IMR-90 (cell line): Measurements from ENCODE around the gene PLD5. TPM values are rescaled to one million over a fixed set of nuclear protein-coding genes. Genes with fewer than 3 reads are reported as not detected.
"Not testable (repeated sequence)": the region's sequence is repeated elsewhere in the genome, so short reads cannot be mapped to it uniquely, and the experiment has no call there.

ENCODE experiments used
- ATAC-seq: fragments of 200-7000 bp; cut with Tn5 transposase; 2 replicates; pipeline ENCODE4 v1.9.1; 2020; ENCODE audit warnings: low read depth, mild to moderate bottlenecking, moderate library complexity
- BruUV-seq: library from RNA; stranded (reverse); fragments of 400-500 nt; replicated peaks from 2 replicates; lab custom pipeline; 2021; lab: Mats Ljungman, UMichigan
- CTCF ChIA-PET: fragments of 300-600 bp; formaldehyde crosslinking; extraction: SDS; loops from one replicate; lab custom pipeline; 2021; ENCODE audit warnings: antibody characterized with exemption; lab: Yijun Ruan, JAX
- POLR2A ChIA-PET: fragments of 300-600 bp; sonication (Branson Sonifier 250); formaldehyde crosslinking; loops from one replicate; lab custom pipeline; 2022; ENCODE audit warnings: antibody characterized with exemption; ENCODE audit not compliant: unreplicated experiment; lab: Charles Lee
- DNase-seq: peaks from one replicate; pipeline ENCODE4 v3.0.0; 2013
- H2AFZ ChIP-seq: replicated peaks from 2 replicates; pipeline ENCODE3; 2013; ENCODE audit warnings: low read length, mild to moderate bottlenecking; ENCODE audit not compliant: poor library complexity
- H2AK5ac ChIP-seq: 2 replicates; pipeline ENCODE4 v1.6.1; 2013; ENCODE audit warnings: low read depth, low read length, inconsistent platforms
- H2AK9ac ChIP-seq: replicated peaks from 2 replicates; pipeline ENCODE3; 2013; ENCODE audit warnings: mild to moderate bottlenecking, low read depth, low read length, moderate library complexity; ENCODE audit not compliant: poor library complexity
- H2BK120ac ChIP-seq: 2 replicates; pipeline ENCODE4 v1.6.1; 2013; ENCODE audit warnings: low read depth, low read length, inconsistent platforms
- H2BK15ac ChIP-seq: 3 replicates; pipeline ENCODE4 v1.6.1; 2013; ENCODE audit warnings: low read depth, low read length, inconsistent platforms
- H2BK20ac ChIP-seq: 2 replicates; pipeline ENCODE4 v1.6.1; 2013; ENCODE audit warnings: low read depth, mild to moderate bottlenecking, inconsistent platforms, low read length, moderate library complexity
- H2BK5ac ChIP-seq: 2 replicates; pipeline ENCODE4 v1.6.1; 2013; ENCODE audit warnings: mild to moderate bottlenecking, low read depth, low read length, inconsistent platforms; ENCODE audit not compliant: poor library complexity, severe bottlenecking
- H3K14ac ChIP-seq: replicated peaks from 2 replicates; pipeline ENCODE4 v1.6.1; 2013; ENCODE audit warnings: low read depth, low read length, inconsistent platforms
- H3K18ac ChIP-seq: 2 replicates; pipeline ENCODE4 v1.6.1; 2013; ENCODE audit warnings: low read depth, low read length, control low read depth
- H3K23ac ChIP-seq: 2 replicates; pipeline ENCODE4 v1.6.1; 2013; ENCODE audit warnings: low read depth, low read length, inconsistent platforms
- H3K27ac ChIP-seq: 2 replicates; pipeline ENCODE4 v1.5.1; 2013; ENCODE audit warnings: mild to moderate bottlenecking, control low read depth, low read length; ENCODE audit not compliant: insufficient read depth
- H3K27me3 ChIP-seq: 2 replicates; pipeline ENCODE4 v1.6.1; 2013; ENCODE audit warnings: low read length; ENCODE audit not compliant: control insufficient read depth, insufficient read depth
- H3K36me3 ChIP-seq: 2 replicates; pipeline ENCODE4 v1.6.1; 2013; ENCODE audit warnings: low read length, mixed read lengths; ENCODE audit not compliant: control insufficient read depth, insufficient read depth
- H3K4ac ChIP-seq: 2 replicates; pipeline ENCODE4 v1.6.1; 2013; ENCODE audit warnings: low read depth, low read length, inconsistent platforms
- H3K4me1 ChIP-seq: 2 replicates; pipeline ENCODE4 v1.6.1; 2013; ENCODE audit warnings: low read length, mixed read lengths; ENCODE audit not compliant: control insufficient read depth, insufficient read depth
- H3K4me2 ChIP-seq: 2 replicates; pipeline ENCODE4 v1.6.1; 2013; ENCODE audit warnings: low read depth, mild to moderate bottlenecking, control low read depth, low read length, moderate library complexity
- H3K4me3 ChIP-seq: 2 replicates; pipeline ENCODE4 v1.5.1; 2013; ENCODE audit warnings: low read depth, mild to moderate bottlenecking, control low read depth, low read length, moderate library complexity; ENCODE audit not compliant: insufficient read depth
- H3K56ac ChIP-seq: 2 replicates; pipeline ENCODE4 v1.6.1; 2013; ENCODE audit warnings: low read length, inconsistent platforms; ENCODE audit not compliant: insufficient read depth; ENCODE audit errors: extremely low read depth
- H3K79me1 ChIP-seq, 2 experiments: 2 replicates each; pipeline ENCODE4 v1.6.1; 2013; ENCODE audit warnings: low read length in 2 of 2, inconsistent platforms in 1 of 2, low read depth in 1 of 2
- H3K9ac ChIP-seq: 2 replicates; pipeline ENCODE4 v1.6.1; 2013; ENCODE audit warnings: low read depth, low read length, control low read depth
- H3K9me1 ChIP-seq: 2 replicates; pipeline ENCODE4 v1.6.1; 2013; ENCODE audit warnings: low read length, inconsistent platforms; ENCODE audit not compliant: insufficient read depth
- H3K9me3 ChIP-seq: 2 replicates; pipeline ENCODE4 v1.6.1; 2013; ENCODE audit warnings: low read length; ENCODE audit not compliant: control insufficient read depth, insufficient read depth
- H4K20me1 ChIP-seq: 2 replicates; pipeline ENCODE4 v1.6.1; 2013; ENCODE audit warnings: low read length, inconsistent platforms; ENCODE audit not compliant: insufficient read depth
- H4K5ac ChIP-seq: 2 replicates; pipeline ENCODE4 v1.6.1; 2013; ENCODE audit warnings: mild to moderate bottlenecking, low read depth, low read length, control low read depth
- H4K8ac ChIP-seq, 2 experiments: 2 replicates each; pipeline ENCODE4 v1.6.1; 2013; ENCODE audit warnings: low read depth in 2 of 2, low read length in 2 of 2, control low read depth in 1 of 2, inconsistent platforms in 1 of 2
- H4K91ac ChIP-seq: 2 replicates; pipeline ENCODE4 v1.6.1; 2013; ENCODE audit warnings: low read depth, low read length, inconsistent platforms; ENCODE audit not compliant: insufficient read depth
- WGBS, 2 experiments: methylation state at CpG; one replicate each; pipeline versions ENCODE4 v1.1.5 to v1.1.7; 2013; ENCODE audit warnings: missing lambda C conversion rate in 2 of 2; ENCODE audit not compliant: insufficient read length in 1 of 2; ENCODE audit errors: extremely low coverage in 2 of 2; 5-methylcytosine and 5-hydroxymethylcytosine counted together
- dilution Hi-C: fragments of 300-500 bp; cut with HindIII; formaldehyde crosslinking; loops from one replicate; pipeline ENCODE4 v1.14.3; 2018; ENCODE audit warnings: low sequenced_read_pairs; ENCODE audit not compliant: unreplicated experiment
- in situ Hi-C: fragments of 300-500 bp; cut with MboI; formaldehyde crosslinking; loops from 3 replicates; pipeline ENCODE4 v1.14.3; 2019; ENCODE audit warnings: low sequenced_read_pairs, inconsistent platforms, mixed read lengths
- intact Hi-C: fragments of 100-400 bp; cut with micrococcal nuclease; formaldehyde crosslinking; loops from 2 replicates; pipeline ENCODE4 v1.10.0; 2022
- polyA plus RNA-seq, 3 experiments: library from polyadenylated mRNA; depleted of rRNA; stranded (reverse); fragments of >200 nt; gene quantifications; 2 replicates each; pipeline ENCODE4 v1.2.3, GENCODE V29; 2012; ENCODE audit warnings: low replicate concordance in 1 of 3
- total RNA-seq: library from RNA; depleted of rRNA; stranded (reverse); fragments of >200 nt; gene quantifications from 2 replicates; pipeline ENCODE4 v1.2.3, GENCODE V29; 2012

The PLD5 gene
- total and polyA plus RNA-seq, 2 of the 4 experiments (the other 2 are of a cell fraction) = not detected

GRCh38 chr1:242314085-242314649 is 210.3 kb downstream of the PLD5 start:
- POLR2A ChIA-PET, H2AK5ac ChIP-seq, H3K18ac ChIP-seq, H2BK5ac ChIP-seq, H3K4me1 ChIP-seq, H2BK120ac ChIP-seq, BruUV-seq, H3K4ac ChIP-seq, H3K9me1 ChIP-seq, H3K36me3 ChIP-seq, DNase-seq, in situ Hi-C loops, H2BK20ac ChIP-seq, H3K9ac ChIP-seq, H2AK9ac ChIP-seq, H3K4me2 ChIP-seq, intact Hi-C loops, H4K91ac ChIP-seq, H4K20me1 ChIP-seq, H3K23ac ChIP-seq, H3K14ac ChIP-seq, H4K8ac ChIP-seq, H3K79me1 ChIP-seq, H2BK15ac ChIP-seq, H3K27me3 ChIP-seq, H3K56ac ChIP-seq, H3K27ac ChIP-seq, ATAC-seq, H2AFZ ChIP-seq, H3K9me3 ChIP-seq, CTCF ChIA-PET, dilution Hi-C loops, H4K5ac ChIP-seq, H3K4me3 ChIP-seq: not testable (repeated sequence)
- WGBS, 2 experiments = no CpG with 5 or more reads among the region's 3 CpGs

GRCh38 chr1:242308681-242309080 is 215.8 kb downstream of the PLD5 start:
- POLR2A ChIA-PET = not testable (repeated sequence)

More at GRCh38 chr1:242308681-242309080, 215.8 kb downstream of the PLD5 start:
- in situ Hi-C loops, H2AK5ac ChIP-seq, H3K4me1 ChIP-seq, H3K36me3 ChIP-seq, H2BK20ac ChIP-seq, H2BK120ac ChIP-seq, H2AFZ ChIP-seq, ATAC-seq, H3K56ac ChIP-seq, intact Hi-C loops, BruUV-seq, H4K91ac ChIP-seq, H3K14ac ChIP-seq, dilution Hi-C loops, H2BK15ac ChIP-seq, H3K4ac ChIP-seq, H3K4me3 ChIP-seq, H3K9me3 ChIP-seq, H3K9ac ChIP-seq, H3K27ac ChIP-seq, CTCF ChIA-PET, H4K20me1 ChIP-seq, H2AK9ac ChIP-seq, H3K9me1 ChIP-seq, H4K8ac ChIP-seq, H3K79me1 ChIP-seq, H3K27me3 ChIP-seq, H3K4me2 ChIP-seq, H2BK5ac ChIP-seq, H3K18ac ChIP-seq, H3K23ac ChIP-seq, H4K5ac ChIP-seq, DNase-seq: not testable (repeated sequence)
- no CpG with 5 or more reads among the region's 7 CpGs for WGBS, 2 experiments
